Peyer's patch (tissue), 4 donors: ENCODE data around the gene ADGRL3. TPM values are rescaled to one million over a fixed set of nuclear protein-coding genes. Genes with fewer than 3 reads are reported as not detected.
"Not testable (repeated sequence)": the region's sequence is repeated elsewhere in the genome, so short reads cannot be mapped to it uniquely, and the experiment has no call there.

Experiments used
- DNase-seq, 3 donors: peaks; one replicate each; pipeline ENCODE4 v3.0.0-alpha.2; 2017 to 2019
- H3K27ac ChIP-seq, 4 donors: fragments of 200-600 bp; sonication (generic); one replicate each; pipeline ENCODE4 v1.5.1; 2016 to 2019
- H3K27me3 ChIP-seq, 2 donors: fragments of 200-600 bp; sonication (generic); one replicate each; pipeline ENCODE4 v1.5.1; 2019
- H3K36me3 ChIP-seq, 3 donors: fragments of 200-600 bp; sonication (generic); one replicate each; pipeline ENCODE4 v1.5.1; 2016 to 2019
- H3K4me1 ChIP-seq, 4 donors: fragments of 200-600 bp; sonication (generic); one replicate each; pipeline ENCODE4 v1.5.1; 2016 to 2019
- H3K4me3 ChIP-seq, 4 donors: fragments of 200-600 bp; sonication (generic); 1 replicate in 3 of 4; 2 replicates in 1 of 4; pipeline ENCODE4 v1.5.1; 2016 to 2019; ENCODE audit warnings: mild to moderate bottlenecking in 1 of 4
- H3K9me3 ChIP-seq, 4 donors: fragments of 200-600 bp; sonication (generic); one replicate each; pipeline ENCODE4 v1.5.1; 2016 to 2019; ENCODE audit warnings: mild to moderate bottlenecking in 1 of 4
- CTCF ChIP-seq, 6 experiments: fragments of 450-650 bp in 4 of 6; fragments of 200-600 bp in 2 of 6; sonication (generic) in 1 of 6; IDR thresholded peaks; one replicate each; pipeline ENCODE4 v1.5.1; 2017 to 2019; ENCODE audit warnings: antibody characterized with exemption in 6 of 6, mild to moderate bottlenecking in 3 of 6, moderate library complexity in 1 of 6
- POLR2A ChIP-seq, 2 donors: fragments of 450-650 bp; IDR thresholded peaks; one replicate each; pipeline ENCODE4 v1.5.1; 2017; ENCODE audit warnings: antibody characterized with exemption in 2 of 2, mild to moderate bottlenecking in 2 of 2, moderate library complexity in 2 of 2
- total RNA-seq, 4 donors: library from RNA; depleted of rRNA; stranded (reverse); fragments of >200 nt; gene quantifications; one replicate each; pipeline ENCODE4 v1.1.0, GENCODE V29; 2016

Gene ADGRL3
- total RNA-seq, 4 donors from 2014 or later = 3.7 to 39.6 (median 9.1) TPM

GRCh38 chr4:61205066-61205465, 4.9 kb downstream of the ADGRL3 start:
- no peaks in the 10 kb centered on the region for H3K9me3 ChIP-seq
- no peaks in the 10 kb centered on the region for H3K36me3 ChIP-seq
- H3K27ac ChIP-seq = no peak overlapping the region
- no peak for TF ChIP-seq CTCF (IDR thresholded peaks at IDR 0.05)
- TF ChIP-seq POLR2A (IDR thresholded peaks at IDR 0.05) = no peak
- DNase-seq = no peak
- peaks cover 0 to 9% of the 10 kb centered on the region in 2 donors for H3K27me3 ChIP-seq
- H3K4me3 ChIP-seq = no peak overlapping the region
- H3K4me1 ChIP-seq = no peaks in the 10 kb centered on the region

GRCh38 chr4:61207156-61207555, 7.0 kb downstream of the ADGRL3 start:
- not testable (repeated sequence) for H3K4me3 ChIP-seq, H3K9me3 ChIP-seq

GRCh38 chr4:61210186-61210939, 10.2 kb downstream of the ADGRL3 start:
- no peak for DNase-seq
- no peak for TF ChIP-seq CTCF (IDR thresholded peaks at IDR 0.05)
- TF ChIP-seq POLR2A (IDR thresholded peaks at IDR 0.05) = no peak
- H3K9me3 ChIP-seq = no peaks in the 10 kb centered on the region
- H3K36me3 ChIP-seq = no peaks in the 10 kb centered on the region
- H3K27ac ChIP-seq = no peak overlapping the region
- H3K4me3 ChIP-seq = no peak overlapping the region
- H3K4me1 ChIP-seq = no peaks in the 10 kb centered on the region
- H3K27me3 ChIP-seq = no peaks in the 10 kb centered on the region

More at GRCh38 chr4:61207156-61207555, 7.0 kb downstream of the ADGRL3 start:
- not testable (repeated sequence) for H3K27ac ChIP-seq, H3K36me3 ChIP-seq, H3K4me1 ChIP-seq, DNase-seq, H3K27me3 ChIP-seq

GRCh38 chr4:61211781-61212180, 11.7 kb downstream of the ADGRL3 start:
- Histone ChIP-seq H3K27me3 (no peaks in the 10 kb centered on the region), H3K4me3 (no peak overlapping the region), H3K9me3 (no peaks in the 10 kb centered on the region), H3K27ac (no peak overlapping the region), H3K36me3 (no peaks in the 10 kb centered on the region), H3K4me1 (no peaks in the 10 kb centered on the region)
- no peak for DNase-seq
- TF ChIP-seq CTCF (IDR thresholded peaks at IDR 0.05) = no peak
- no peak for TF ChIP-seq POLR2A (IDR thresholded peaks at IDR 0.05)

GRCh38 chr4:61212788-61213187, 12.7 kb downstream of the ADGRL3 start:
- no peak for TF ChIP-seq CTCF (IDR thresholded peaks at IDR 0.05)
- TF ChIP-seq POLR2A (IDR thresholded peaks at IDR 0.05) = no peak
- no peak for DNase-seq
- H3K4me1 ChIP-seq = no peaks in the 10 kb centered on the region
- H3K27ac ChIP-seq = no peak overlapping the region
- no peak overlapping the region for H3K4me3 ChIP-seq
- no peaks in the 10 kb centered on the region for H3K9me3 ChIP-seq
- H3K36me3 ChIP-seq = no peaks in the 10 kb centered on the region
- no peaks in the 10 kb centered on the region for H3K27me3 ChIP-seq

GRCh38 chr4:61214680-61215079, 14.6 kb downstream of the ADGRL3 start:
- H3K36me3 ChIP-seq = no peaks in the 10 kb centered on the region
- H3K27me3 ChIP-seq = no peaks in the 10 kb centered on the region
- no peaks in the 10 kb centered on the region for H3K4me1 ChIP-seq
- no peak for DNase-seq
- no peak for TF ChIP-seq POLR2A (IDR thresholded peaks at IDR 0.05)
- TF ChIP-seq CTCF (IDR thresholded peaks at IDR 0.05) = no peak
- no peak overlapping the region for H3K4me3 ChIP-seq
- H3K27ac ChIP-seq = no peak overlapping the region
- H3K9me3 ChIP-seq = no peaks in the 10 kb centered on the region
